H1 (cell line): ENCODE data around the gene GTSE1. TPM values are rescaled to one million over a fixed set of nuclear protein-coding genes. Genes with fewer than 3 reads are reported as not detected.

Experiments
- CEBPB ChIP-seq: IDR thresholded peaks from 2 replicates; pipeline ENCODE4 v1.6.1; 2012; ENCODE audit warnings: low read depth, low read length
- RXRA ChIP-seq: IDR thresholded peaks from 2 replicates; pipeline ENCODE4 v1.6.1; 2011; ENCODE audit warnings: low read depth, mild to moderate bottlenecking, low read length, moderate library complexity; ENCODE audit not compliant: insufficient read depth
- polyA plus RNA-seq, 7 experiments: library from polyadenylated mRNA; depleted of rRNA in 3 of 7; stranded (reverse) in 5 of 7; unstranded in 2 of 7; fragments of >200 nt in 5 of 7; fragments of 200-250 nt in 2 of 7; gene quantifications; 1 replicate in 5 of 7; 2 replicates in 1 of 7; 4 replicates in 1 of 7; pipeline versions ENCODE4 v1.2.1 to v1.2.3, GENCODE V29; 2011 to 2013; ENCODE audit warnings: missing spikeins in 2 of 7, mixed read lengths in 2 of 7
- total RNA-seq: library from RNA; stranded (reverse); fragmentation: NEBNext Ultra II Directional; extraction: Animal tissue kit (Norgen Biotek cat#: 25700); gene quantifications from 2 replicates; pipeline ENCODE4 v1.2.1, GENCODE V29; 2021

GTSE1 gene
- total and polyA plus RNA-seq, 2 of the 8 experiments (the other 6 are each of a cell fraction or from before 2014, with no cell fraction given): 17.5 to 38.6 TPM

GRCh38 chr22:46329616-46330015 lies 32.9 kb downstream of the GTSE1 start (continued):
- TF ChIP-seq RXRA: no peak
- no peak for TF ChIP-seq CEBPB
